ENCODE data around the gene GAGE12G. TPM values are rescaled to one million over a fixed set of nuclear protein-coding genes. Genes with fewer than 3 reads are reported as not detected.
"Not testable (repeated sequence)": the region's sequence is repeated elsewhere in the genome, so short reads cannot be mapped to it uniquely, and the experiment has no call there.

Gene GAGE12G, protein sequence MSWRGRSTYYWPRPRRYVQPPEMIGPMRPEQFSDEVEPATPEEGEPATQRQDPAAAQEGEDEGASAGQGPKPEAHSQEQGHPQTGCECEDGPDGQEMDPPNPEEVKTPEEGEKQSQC
- not detected for total RNA-seq

DNA sequence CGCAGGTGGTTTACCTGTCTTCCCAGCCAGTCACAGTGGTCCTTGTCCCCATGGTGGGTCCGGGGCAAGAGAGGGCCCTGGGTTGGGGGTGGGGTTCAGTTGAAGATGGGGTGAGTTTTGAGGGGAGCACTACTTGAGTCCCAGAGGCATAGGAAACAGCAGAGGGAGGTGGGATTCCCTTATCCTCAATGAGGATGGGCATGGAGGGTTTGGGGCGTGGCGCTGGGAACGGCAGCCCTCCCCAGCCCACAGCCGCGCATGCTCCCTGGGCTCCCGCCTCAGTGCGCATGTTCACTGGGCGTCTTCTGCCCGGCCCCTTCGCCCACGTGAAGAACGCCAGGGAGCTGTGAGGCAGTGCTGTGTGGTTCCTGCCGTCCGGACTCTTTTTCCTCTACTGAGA is at the start of gene GAGE12G:
GAGE12G (plus strand) TSS at position 301 of the 400 bp plus-strand sequence. CDS start 1,155 bp downstream, outside the sequence.
- no CpG with 5 or more reads among the region's 16 CpGs for WGBS, 2 donors
- H3K36me3 ChIP-seq; H3K4me3 ChIP-seq; H3K27ac ChIP-seq; H3K4me1 ChIP-seq; DNase-seq (ENCODE audit: low spot score in 2 of 2); H3K27me3 ChIP-seq; H3K9me3 ChIP-seq: not testable (repeated sequence)

DNA sequence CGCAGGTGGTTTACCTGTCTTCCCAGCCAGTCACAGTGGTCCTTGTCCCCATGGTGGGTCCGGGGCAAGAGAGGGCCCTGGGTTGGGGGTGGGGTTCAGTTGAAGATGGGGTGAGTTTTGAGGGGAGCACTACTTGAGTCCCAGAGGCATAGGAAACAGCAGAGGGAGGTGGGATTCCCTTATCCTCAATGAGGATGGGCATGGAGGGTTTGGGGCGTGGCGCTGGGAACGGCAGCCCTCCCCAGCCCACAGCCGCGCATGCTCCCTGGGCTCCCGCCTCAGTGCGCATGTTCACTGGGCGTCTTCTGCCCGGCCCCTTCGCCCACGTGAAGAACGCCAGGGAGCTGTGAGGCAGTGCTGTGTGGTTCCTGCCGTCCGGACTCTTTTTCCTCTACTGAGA is 38.3 kb upstream of the GAGE12G start, which contains the start of gene GAGE12C:
GAGE12C (plus strand) TSS at position 301 of the 400 bp plus-strand sequence. CDS start 1,155 bp downstream, outside the sequence.
- H3K4me3 ChIP-seq; H3K9me3 ChIP-seq; DNase-seq (ENCODE audit: low spot score in 2 of 2); H3K4me1 ChIP-seq; H3K27ac ChIP-seq; H3K36me3 ChIP-seq; H3K27me3 ChIP-seq: not testable (repeated sequence)
- no CpG with 5 or more reads among the region's 16 CpGs for WGBS, 2 donors

DNA sequence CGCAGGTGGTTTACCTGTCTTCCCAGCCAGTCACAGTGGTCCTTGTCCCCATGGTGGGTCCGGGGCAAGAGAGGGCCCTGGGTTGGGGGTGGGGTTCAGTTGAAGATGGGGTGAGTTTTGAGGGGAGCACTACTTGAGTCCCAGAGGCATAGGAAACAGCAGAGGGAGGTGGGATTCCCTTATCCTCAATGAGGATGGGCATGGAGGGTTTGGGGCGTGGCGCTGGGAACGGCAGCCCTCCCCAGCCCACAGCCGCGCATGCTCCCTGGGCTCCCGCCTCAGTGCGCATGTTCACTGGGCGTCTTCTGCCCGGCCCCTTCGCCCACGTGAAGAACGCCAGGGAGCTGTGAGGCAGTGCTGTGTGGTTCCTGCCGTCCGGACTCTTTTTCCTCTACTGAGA is 28.8 kb upstream of the GAGE12G start, which contains the start of gene GAGE12D:
GAGE12D (plus strand) TSS at position 301 of the 400 bp plus-strand sequence. CDS start 1,155 bp downstream, outside the sequence.
- not testable (repeated sequence) for H3K36me3 ChIP-seq; H3K9me3 ChIP-seq; H3K27me3 ChIP-seq; H3K27ac ChIP-seq; H3K4me1 ChIP-seq; H3K4me3 ChIP-seq; DNase-seq (ENCODE audit: low spot score in 2 of 2)
- WGBS, 2 donors, result no CpG with 5 or more reads among the region's 16 CpGs

DNA sequence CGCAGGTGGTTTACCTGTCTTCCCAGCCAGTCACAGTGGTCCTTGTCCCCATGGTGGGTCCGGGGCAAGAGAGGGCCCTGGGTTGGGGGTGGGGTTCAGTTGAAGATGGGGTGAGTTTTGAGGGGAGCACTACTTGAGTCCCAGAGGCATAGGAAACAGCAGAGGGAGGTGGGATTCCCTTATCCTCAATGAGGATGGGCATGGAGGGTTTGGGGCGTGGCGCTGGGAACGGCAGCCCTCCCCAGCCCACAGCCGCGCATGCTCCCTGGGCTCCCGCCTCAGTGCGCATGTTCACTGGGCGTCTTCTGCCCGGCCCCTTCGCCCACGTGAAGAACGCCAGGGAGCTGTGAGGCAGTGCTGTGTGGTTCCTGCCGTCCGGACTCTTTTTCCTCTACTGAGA is 19.2 kb upstream of the GAGE12G start, which contains the start of gene GAGE12E:
GAGE12E (plus strand) TSS at position 301 of the 400 bp plus-strand sequence. CDS start 1,155 bp downstream, outside the sequence.
- DNase-seq (ENCODE audit: low spot score in 2 of 2); H3K4me1 ChIP-seq; H3K9me3 ChIP-seq; H3K4me3 ChIP-seq; H3K27me3 ChIP-seq; H3K27ac ChIP-seq; H3K36me3 ChIP-seq: not testable (repeated sequence)
- no CpG with 5 or more reads among the region's 16 CpGs for WGBS, 2 donors

DNA sequence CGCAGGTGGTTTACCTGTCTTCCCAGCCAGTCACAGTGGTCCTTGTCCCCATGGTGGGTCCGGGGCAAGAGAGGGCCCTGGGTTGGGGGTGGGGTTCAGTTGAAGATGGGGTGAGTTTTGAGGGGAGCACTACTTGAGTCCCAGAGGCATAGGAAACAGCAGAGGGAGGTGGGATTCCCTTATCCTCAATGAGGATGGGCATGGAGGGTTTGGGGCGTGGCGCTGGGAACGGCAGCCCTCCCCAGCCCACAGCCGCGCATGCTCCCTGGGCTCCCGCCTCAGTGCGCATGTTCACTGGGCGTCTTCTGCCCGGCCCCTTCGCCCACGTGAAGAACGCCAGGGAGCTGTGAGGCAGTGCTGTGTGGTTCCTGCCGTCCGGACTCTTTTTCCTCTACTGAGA is 9.7 kb upstream of the GAGE12G start, which contains the start of gene GAGE12F:
GAGE12F (plus strand) TSS at position 301 of the 400 bp plus-strand sequence. CDS start 1,155 bp downstream, outside the sequence.
- not testable (repeated sequence) for H3K9me3 ChIP-seq; H3K27me3 ChIP-seq; H3K4me3 ChIP-seq; H3K36me3 ChIP-seq; H3K4me1 ChIP-seq; DNase-seq (ENCODE audit: low spot score in 2 of 2); H3K27ac ChIP-seq
- no CpG with 5 or more reads among the region's 16 CpGs for WGBS, 2 donors

DNA sequence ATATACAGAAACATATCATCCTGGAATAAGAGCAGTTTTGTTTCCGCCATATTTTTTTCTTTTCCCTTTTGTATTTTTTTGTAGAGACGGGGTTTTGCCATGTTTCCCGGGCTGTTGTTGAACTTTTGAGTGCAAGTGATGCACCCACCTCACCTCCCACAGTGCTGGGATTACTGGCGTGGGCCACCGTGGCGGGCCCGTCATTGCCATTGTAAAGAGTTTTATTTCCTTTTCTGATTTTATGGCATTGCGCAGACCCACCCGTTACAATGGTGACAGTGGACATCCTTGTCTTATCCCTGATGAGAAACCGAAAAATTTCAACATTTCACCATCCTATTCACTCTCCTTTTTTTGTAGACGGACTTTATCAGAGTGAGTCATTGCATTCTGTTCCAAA is 1.5 kb upstream of the GAGE12G start:
- not testable (repeated sequence) for H3K27me3 ChIP-seq; H3K27ac ChIP-seq; H3K36me3 ChIP-seq; H3K4me1 ChIP-seq; H3K4me3 ChIP-seq; H3K9me3 ChIP-seq; DNase-seq (ENCODE audit: low spot score in 2 of 2)
- WGBS, 2 donors, result no CpG with 5 or more reads among the region's 11 CpGs

DNA sequence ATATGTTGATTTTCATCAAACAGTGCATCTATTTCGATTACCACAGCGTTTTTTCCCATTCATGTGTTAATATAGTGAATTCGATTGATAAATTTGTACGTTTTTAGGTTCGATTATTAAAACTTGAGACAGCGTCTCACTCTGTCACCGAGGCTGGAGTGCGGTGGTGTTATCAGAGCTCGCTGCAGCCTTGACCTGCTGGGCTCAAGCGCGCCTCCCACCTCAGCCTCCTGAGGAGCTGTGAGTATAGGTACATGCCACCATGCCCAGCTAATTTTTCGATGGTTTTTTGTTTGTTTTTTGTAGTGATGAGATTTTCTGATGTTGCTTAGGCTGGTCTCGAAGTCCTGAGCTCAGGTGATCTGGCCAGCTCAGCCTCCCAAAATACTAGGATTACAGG is 1.0 kb upstream of the GAGE12G start:
- not testable (repeated sequence) for H3K27me3 ChIP-seq; H3K4me3 ChIP-seq; H3K27ac ChIP-seq; DNase-seq (ENCODE audit: low spot score in 2 of 2); H3K36me3 ChIP-seq; H3K9me3 ChIP-seq; H3K4me1 ChIP-seq
- 98% methylated on average over 8 of the region's 13 CpGs; no CpG with 5 or more reads in 1 of the 2 donors for WGBS, 2 donors

DNA sequence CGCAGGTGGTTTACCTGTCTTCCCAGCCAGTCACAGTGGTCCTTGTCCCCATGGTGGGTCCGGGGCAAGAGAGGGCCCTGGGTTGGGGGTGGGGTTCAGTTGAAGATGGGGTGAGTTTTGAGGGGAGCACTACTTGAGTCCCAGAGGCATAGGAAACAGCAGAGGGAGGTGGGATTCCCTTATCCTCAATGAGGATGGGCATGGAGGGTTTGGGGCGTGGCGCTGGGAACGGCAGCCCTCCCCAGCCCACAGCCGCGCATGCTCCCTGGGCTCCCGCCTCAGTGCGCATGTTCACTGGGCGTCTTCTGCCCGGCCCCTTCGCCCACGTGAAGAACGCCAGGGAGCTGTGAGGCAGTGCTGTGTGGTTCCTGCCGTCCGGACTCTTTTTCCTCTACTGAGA is 9.4 kb downstream of the GAGE12G start, which contains the start of gene GAGE12H:
GAGE12H (plus strand) TSS at position 301 of the 400 bp plus-strand sequence. CDS start 1,155 bp downstream, outside the sequence.
- H3K4me3 ChIP-seq; H3K9me3 ChIP-seq; H3K4me1 ChIP-seq; H3K27me3 ChIP-seq; H3K36me3 ChIP-seq; DNase-seq (ENCODE audit: low spot score in 2 of 2); H3K27ac ChIP-seq: not testable (repeated sequence)
- no CpG with 5 or more reads among the region's 16 CpGs for WGBS, 2 donors

DNA sequence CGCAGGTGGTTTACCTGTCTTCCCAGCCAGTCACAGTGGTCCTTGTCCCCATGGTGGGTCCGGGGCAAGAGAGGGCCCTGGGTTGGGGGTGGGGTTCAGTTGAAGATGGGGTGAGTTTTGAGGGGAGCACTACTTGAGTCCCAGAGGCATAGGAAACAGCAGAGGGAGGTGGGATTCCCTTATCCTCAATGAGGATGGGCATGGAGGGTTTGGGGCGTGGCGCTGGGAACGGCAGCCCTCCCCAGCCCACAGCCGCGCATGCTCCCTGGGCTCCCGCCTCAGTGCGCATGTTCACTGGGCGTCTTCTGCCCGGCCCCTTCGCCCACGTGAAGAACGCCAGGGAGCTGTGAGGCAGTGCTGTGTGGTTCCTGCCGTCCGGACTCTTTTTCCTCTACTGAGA is 19.0 kb downstream of the GAGE12G start, which contains the start of gene GAGE2A:
GAGE2A (plus strand) TSS at position 301 of the 400 bp plus-strand sequence. CDS start 1,155 bp downstream, outside the sequence.
- H3K27ac ChIP-seq; H3K4me1 ChIP-seq; H3K9me3 ChIP-seq; H3K27me3 ChIP-seq; H3K36me3 ChIP-seq; DNase-seq (ENCODE audit: low spot score in 2 of 2); H3K4me3 ChIP-seq: not testable (repeated sequence)
- WGBS, 2 donors, result no CpG with 5 or more reads among the region's 16 CpGs

DNA sequence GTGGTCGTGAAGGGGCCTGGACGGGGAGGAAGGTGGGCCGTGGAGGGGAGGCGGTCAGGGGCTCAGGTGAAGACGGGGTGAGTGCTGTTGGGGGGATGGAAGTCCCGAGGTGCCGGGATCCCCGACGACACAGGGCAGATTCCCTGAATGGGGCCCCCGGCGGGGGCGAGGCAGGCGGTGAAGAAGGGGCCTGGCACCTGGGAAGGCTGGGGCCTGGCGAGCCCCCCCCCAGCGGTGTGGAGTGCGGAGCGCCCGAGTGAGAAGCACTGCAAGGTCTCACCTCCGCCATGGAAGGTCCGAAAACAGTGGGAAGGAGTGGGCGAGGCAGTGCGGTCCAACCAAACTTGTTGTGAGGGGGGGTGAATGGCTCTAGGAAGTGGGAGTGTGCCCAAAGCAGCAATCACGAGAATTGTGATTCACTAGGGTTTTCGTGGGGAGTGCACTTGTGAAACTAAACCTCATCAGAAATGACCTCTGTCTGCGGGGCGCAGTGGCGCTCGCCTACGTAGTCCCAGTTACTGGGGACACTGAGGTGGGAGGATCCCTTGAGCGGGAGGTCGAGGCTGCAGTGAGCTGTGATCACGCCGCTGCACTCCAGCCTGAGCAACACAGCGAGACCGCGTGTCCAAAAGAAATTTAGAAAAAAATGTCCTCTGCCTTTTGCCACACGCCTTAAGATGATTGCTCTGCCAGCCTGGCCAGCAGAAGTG is 19.7 kb downstream of the GAGE12G start:
- DNase-seq (ENCODE audit: low spot score in 2 of 2), result not testable (repeated sequence)
- 91 to 93% methylated on average over 23 to 33 of the region's 37 CpGs for WGBS, 2 donors

DNA sequence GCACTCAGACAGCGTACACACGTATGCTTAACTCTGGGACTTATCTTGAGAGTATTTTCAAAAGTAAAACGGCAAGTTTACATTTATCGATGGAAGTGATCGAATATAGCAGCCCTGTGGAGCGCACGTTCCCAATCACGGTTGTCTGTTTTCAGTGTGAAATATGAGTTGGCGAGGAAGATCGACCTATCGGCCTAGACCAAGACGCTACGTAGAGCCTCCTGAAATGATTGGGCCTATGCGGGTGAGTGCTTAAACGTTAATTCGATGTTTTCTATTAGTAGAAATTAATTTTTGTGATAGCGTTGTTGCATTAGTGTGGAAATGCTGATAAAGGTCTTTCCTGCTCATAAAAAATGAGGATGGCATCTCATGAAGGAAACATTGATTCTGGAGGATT is 20.3 kb downstream of the GAGE12G start:
- 87 to 94% methylated on average over 15 of the region's 17 CpGs for WGBS, 2 donors
- H3K27ac ChIP-seq; H3K4me3 ChIP-seq; H3K36me3 ChIP-seq; H3K4me1 ChIP-seq; H3K9me3 ChIP-seq; H3K27me3 ChIP-seq; DNase-seq (ENCODE audit: low spot score in 2 of 2): not testable (repeated sequence)

More for the DNA sequence above, 19.7 kb downstream of the GAGE12G start:
- H3K9me3 ChIP-seq, H3K4me3 ChIP-seq, H3K27me3 ChIP-seq, H3K36me3 ChIP-seq, H3K27ac ChIP-seq, H3K4me1 ChIP-seq: not testable (repeated sequence)

DNA sequence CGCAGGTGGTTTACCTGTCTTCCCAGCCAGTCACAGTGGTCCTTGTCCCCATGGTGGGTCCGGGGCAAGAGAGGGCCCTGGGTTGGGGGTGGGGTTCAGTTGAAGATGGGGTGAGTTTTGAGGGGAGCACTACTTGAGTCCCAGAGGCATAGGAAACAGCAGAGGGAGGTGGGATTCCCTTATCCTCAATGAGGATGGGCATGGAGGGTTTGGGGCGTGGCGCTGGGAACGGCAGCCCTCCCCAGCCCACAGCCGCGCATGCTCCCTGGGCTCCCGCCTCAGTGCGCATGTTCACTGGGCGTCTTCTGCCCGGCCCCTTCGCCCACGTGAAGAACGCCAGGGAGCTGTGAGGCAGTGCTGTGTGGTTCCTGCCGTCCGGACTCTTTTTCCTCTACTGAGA is 28.5 kb downstream of the GAGE12G start, which contains the start of gene GAGE1:
GAGE1 (plus strand) TSS at position 301 of the 400 bp plus-strand sequence. CDS start 1,155 bp downstream, outside the sequence.
- not testable (repeated sequence) for DNase-seq (ENCODE audit: low spot score in 2 of 2); H3K4me3 ChIP-seq; H3K36me3 ChIP-seq; H3K9me3 ChIP-seq; H3K27ac ChIP-seq; H3K27me3 ChIP-seq; H3K4me1 ChIP-seq
- WGBS, 2 donors, result no CpG with 5 or more reads among the region's 16 CpGs
